ENCODE results near the gene TBCA. TPM values are rescaled to one million over a fixed set of nuclear protein-coding genes. Genes with fewer than 3 reads are reported as not detected.

The TBCA gene
- total and polyA plus RNA-seq, 9 of the 15 experiments (the other 6 are each of a cell fraction or from before 2014, with no cell fraction given) = 164 to 661 (median 334) TPM

- H3K27me3 ChIP-seq (ENCODE audit: control insufficient read depth in 2 of 2, insufficient read depth in 2 of 2, low read length in 2 of 2) = peaks cover 0 to 3% of the 10 kb centered on the region in 2 experiments; a peak in 3 of 5 replicates
- CTCF ChIA-PET (ENCODE audit: low intra/inter-chr PET ratio) = no interaction called here
- H3K4me1 ChIP-seq (replicated peaks in 1 of 2; ENCODE audit: control insufficient read depth in 2 of 2, insufficient read depth in 2 of 2, low read length in 2 of 2) = no peaks in the 10 kb centered on the region
- TF ChIP-seq SFPQ (IDR thresholded peaks at IDR 0.05; ENCODE audit: low read depth, low read length) = no peak
- TF ChIP-seq ETV1 (tag; conservative IDR thresholded peaks at IDR 0.05; ENCODE audit: low read depth) = no peak
- no peak for TF ChIP-seq SRSF3 (IDR thresholded peaks at IDR 0.05; ENCODE audit: insufficient read depth, low read length)
- TF ChIP-seq NEUROD1 (IDR thresholded peaks at IDR 0.05; ENCODE audit: borderline replicate concordance, low read depth, low read length, partially characterized antibody) = no peak
- no peak for TF ChIP-seq ZBTB49 (CRISPR knock-in tag; IDR thresholded peaks at IDR 0.05; ENCODE audit: borderline replicate concordance)
- no peak for TF ChIP-seq ZNF512 (tag; IDR thresholded peaks at IDR 0.05)
- no peak for TF ChIP-seq ZFP30 (CRISPR knock-in tag; IDR thresholded peaks at IDR 0.05; ENCODE audit: borderline replicate concordance)
- no peak for FAIRE-seq
- H3K36me3 ChIP-seq (ENCODE audit: control insufficient read depth, insufficient read depth, low read length) = no peaks in the 10 kb centered on the region
- H3K9ac ChIP-seq (ENCODE audit: insufficient read depth in 1 of 2, low read depth in 2 of 2, low read length in 2 of 2) = no peak overlapping the region
- no peaks in the 10 kb centered on the region for H4K20me1 ChIP-seq (replicated peaks; ENCODE audit: control insufficient read depth, insufficient read depth, low read length)
- intact Hi-C loops (cut with micrococcal nuclease) (no loop called here), in situ Hi-C loops (cut with MboI) (no loop called here)
- DNase-seq (ENCODE audit: extremely low read depth in 1 of 4, low spot score in 3 of 4) = no peak
- H3K79me2 ChIP-seq (ENCODE audit: control insufficient read depth, insufficient read depth, low read length) = no peaks in the 10 kb centered on the region
- no peaks in the 10 kb centered on the region for H3K9me1 ChIP-seq (ENCODE audit: control insufficient read depth, insufficient read depth, low read length)
- ATAC-seq = no peak
- H3K9me3 ChIP-seq (replicated peaks; ENCODE audit: control insufficient read depth, insufficient read depth, low read depth, low read length) = no peaks in the 10 kb centered on the region
- H3K4me2 ChIP-seq (ENCODE audit: insufficient read depth, low read length) = no peak overlapping the region
- H3K27ac ChIP-seq (ENCODE audit: extremely low read depth, low read depth, low read length) = no peak overlapping the region
- WGBS (ENCODE audit: insufficient coverage, low coverage, missing lambda C conversion rate) = 3% methylated on average over 3 of the region's 3 CpGs
- no peak overlapping the region for H2AFZ ChIP-seq (ENCODE audit: low read depth, low read length)
- no peak overlapping the region for H3K4me3 ChIP-seq
- no TSS peak for BruUV-seq (replicated peaks)
- POLR2A ChIA-PET = no interaction called here
Measured at GRCh38 chr5:77795846-77796245, 19.7 kb upstream of the TBCA start.
